ENCODE measurements around the gene PCDHA1. TPM values are rescaled to one million over a fixed set of nuclear protein-coding genes. Genes with fewer than 3 reads are reported as not detected.

Gene PCDHA1
- polyA plus RNA-seq, 1 donor, result 0.55 TPM

- DNase-seq, result no peak
- no peaks in the 10 kb centered on the region for H3K4me1 ChIP-seq (ENCODE audit: control insufficient read depth, insufficient read depth, low read length)
- no peak overlapping the region for H3K4me3 ChIP-seq (ENCODE audit: low read length)
- no peaks in the 10 kb centered on the region for H3K36me3 ChIP-seq (ENCODE audit: control insufficient read depth, insufficient read depth, low read length)
- WGBS (ENCODE audit: insufficient coverage, low lambda C conversion rate), result no CpG with 5 or more reads among the region's 1 CpG
- no peak overlapping the region for H3K27ac ChIP-seq (ENCODE audit: low read length)
- no peaks in the 10 kb centered on the region for H3K27me3 ChIP-seq (ENCODE audit: control insufficient read depth, insufficient read depth, low read length)
- no peaks in the 10 kb centered on the region for H3K9me3 ChIP-seq (ENCODE audit: control insufficient read depth, low read depth, low read length)
Observed at GRCh38 chr5:141042555-141042954, 256.6 kb downstream of the PCDHA1 start.

DNA sequence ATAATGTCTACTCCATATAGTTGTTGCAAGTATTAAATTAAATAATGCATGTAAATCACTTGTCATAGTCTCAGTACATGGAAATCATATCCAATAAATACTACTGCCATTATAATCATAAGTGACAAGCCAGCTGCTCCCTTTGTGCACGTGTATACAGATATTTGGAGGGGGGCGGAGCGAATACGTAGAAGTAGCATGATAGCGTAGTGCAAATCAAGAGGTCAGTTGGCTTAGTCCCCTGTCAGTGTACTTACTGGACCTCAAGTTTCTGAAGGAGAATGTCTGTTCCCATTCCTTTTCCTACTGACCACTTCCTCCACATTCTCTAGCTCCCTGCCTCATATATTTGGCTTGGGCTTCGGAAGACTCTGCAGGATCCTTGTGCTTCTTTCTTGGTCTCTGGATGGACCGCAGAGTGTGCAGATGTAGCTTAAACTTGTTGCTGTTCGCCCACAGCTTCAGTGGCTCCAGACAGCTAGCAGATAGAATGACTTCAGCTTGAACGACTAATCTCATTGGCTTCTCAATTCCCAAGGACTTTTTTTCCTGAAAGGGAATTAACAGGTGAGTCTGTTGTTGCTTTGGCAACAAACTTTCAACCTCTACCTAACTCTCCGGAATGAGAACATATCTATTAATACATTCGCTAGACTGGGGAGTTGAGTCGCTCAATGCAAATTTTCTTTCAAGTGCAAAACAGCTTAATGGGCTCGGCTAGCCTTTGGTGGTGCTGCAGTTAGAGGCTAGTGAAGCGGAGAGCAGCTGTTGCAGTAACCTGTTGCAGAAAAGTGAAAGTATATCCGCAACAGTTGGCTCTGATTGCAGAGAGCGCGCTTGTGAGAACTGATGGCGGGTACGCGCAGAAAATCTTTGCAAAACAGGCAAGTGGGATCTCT is 264.9 kb downstream of the PCDHA1 start, which contains the start of gene PCDHB1:
Gene PCDHB1, plus strand, starts transcription at position 753 of the 899 bp plus-strand sequence. Its CDS starts 97 bp downstream, at position 850.
- no peak within 1 kb of the TSS for H3K27ac ChIP-seq (ENCODE audit: low read length)
- H3K36me3 ChIP-seq (ENCODE audit: control insufficient read depth, insufficient read depth, low read length), result no peaks in the 10 kb centered on the region
- no CpG with 5 or more reads among the region's 20 CpGs for WGBS (ENCODE audit: insufficient coverage, low lambda C conversion rate)
- peaks cover 6% of the 10 kb centered on the region for H3K27me3 ChIP-seq (ENCODE audit: control insufficient read depth, insufficient read depth, low read length)
- no peak for DNase-seq
- H3K9me3 ChIP-seq (ENCODE audit: control insufficient read depth, low read depth, low read length), result peaks cover 4% of the 10 kb centered on the region
- no peaks in the 10 kb centered on the region for H3K4me1 ChIP-seq (ENCODE audit: control insufficient read depth, insufficient read depth, low read length)
- no peak within 1 kb of the TSS for H3K4me3 ChIP-seq (ENCODE audit: low read length)

GRCh38 chr5:141051521-141051866 is 265.6 kb downstream of the PCDHA1 start:
- DNase-seq, result no peak
- H3K4me3 ChIP-seq (ENCODE audit: low read length), result no peak overlapping the region
- H3K27me3 ChIP-seq (ENCODE audit: control insufficient read depth, insufficient read depth, low read length), result peaks cover 6% of the 10 kb centered on the region
- H3K9me3 ChIP-seq (ENCODE audit: control insufficient read depth, low read depth, low read length), result peaks cover 4% of the 10 kb centered on the region
- H3K36me3 ChIP-seq (ENCODE audit: control insufficient read depth, insufficient read depth, low read length), result no peaks in the 10 kb centered on the region
- WGBS (ENCODE audit: insufficient coverage, low lambda C conversion rate), result no CpG with 5 or more reads among the region's 19 CpGs
- H3K4me1 ChIP-seq (ENCODE audit: control insufficient read depth, insufficient read depth, low read length), result no peaks in the 10 kb centered on the region
- H3K27ac ChIP-seq (ENCODE audit: low read length), result no peak overlapping the region

Other genes starting within 250 kb of the PCDHA1 start
- 14.7 TPM for gene EIF4EBP3, start 238.5 kb upstream of the PCDHA1 start, polyA plus RNA-seq
- gene SRA1, start 228.7 kb upstream of the PCDHA1 start, polyA plus RNA-seq, result 21.7 TPM
- 27.2 TPM for gene APBB3, start 221.5 kb upstream of the PCDHA1 start, polyA plus RNA-seq
- gene SLC35A4, start 221.3 kb upstream of the PCDHA1 start, polyA plus RNA-seq, result 62.5 TPM
- 13.2 TPM for gene CD14, start 153.0 kb upstream of the PCDHA1 start, polyA plus RNA-seq
- 15.3 TPM for gene TMCO6, start 146.7 kb upstream of the PCDHA1 start, polyA plus RNA-seq
- gene NDUFA2, start 138.5 kb upstream of the PCDHA1 start, polyA plus RNA-seq, result 77.8 TPM
- gene IK, start 138.3 kb upstream of the PCDHA1 start, polyA plus RNA-seq, result 104 TPM
- gene WDR55, start 121.2 kb upstream of the PCDHA1 start, polyA plus RNA-seq, result 19.9 TPM
- 0.22 TPM for gene DND1, start 112.6 kb upstream of the PCDHA1 start, polyA plus RNA-seq
- 55.4 TPM for gene HARS1, start 94.8 kb upstream of the PCDHA1 start, polyA plus RNA-seq
- gene HARS2, start 94.7 kb upstream of the PCDHA1 start, polyA plus RNA-seq, result 39.2 TPM
- 78.7 TPM for gene ZMAT2, start 85.7 kb upstream of the PCDHA1 start, polyA plus RNA-seq
- gene PCDHA2, start 8.7 kb downstream of the PCDHA1 start, polyA plus RNA-seq, result 0.81 TPM
- gene PCDHA3, start 14.9 kb downstream of the PCDHA1 start, polyA plus RNA-seq, result 0.85 TPM
- gene PCDHA4, start 20.9 kb downstream of the PCDHA1 start, polyA plus RNA-seq, result 1.3 TPM
- gene PCDHA5, start 35.5 kb downstream of the PCDHA1 start, polyA plus RNA-seq, result 0.46 TPM
- 0.85 TPM for gene PCDHA6, start 41.8 kb downstream of the PCDHA1 start, polyA plus RNA-seq
- 0.31 TPM for gene PCDHA7, start 48.1 kb downstream of the PCDHA1 start, polyA plus RNA-seq
- gene PCDHA8, start 55.0 kb downstream of the PCDHA1 start, polyA plus RNA-seq, result 0.43 TPM
- 0.24 TPM for gene PCDHA9, start 62.2 kb downstream of the PCDHA1 start, polyA plus RNA-seq
- 1.1 TPM for gene PCDHA10, start 69.8 kb downstream of the PCDHA1 start, polyA plus RNA-seq
- 1.3 TPM for gene PCDHA11, start 82.8 kb downstream of the PCDHA1 start, polyA plus RNA-seq
- gene PCDHA12, start 89.2 kb downstream of the PCDHA1 start, polyA plus RNA-seq, result 0.48 TPM
- gene PCDHA13, start 96.0 kb downstream of the PCDHA1 start, polyA plus RNA-seq, result 0.72 TPM
- gene PCDHAC1, start 140.2 kb downstream of the PCDHA1 start, polyA plus RNA-seq, result 1.2 TPM
- 2.4 TPM for gene PCDHAC2, start 180.3 kb downstream of the PCDHA1 start, polyA plus RNA-seq

Data from large intestine (tissue), 3 donors.